HG03565 (cell line): ENCODE data around the gene ELF1.
"Not testable (repeated sequence)": the region's sequence is repeated elsewhere in the genome, so short reads cannot be mapped to it uniquely, and the experiment has no call there.

Experiments used
- ATAC-seq: cut with Tn5 transposase; IDR thresholded peaks from one replicate; pipeline ENCODE4 v1.9.1; 2021; ENCODE audit warnings: mild to moderate bottlenecking, moderate library complexity; ENCODE audit not compliant: unreplicated experiment

Gene ELF1

DNA sequence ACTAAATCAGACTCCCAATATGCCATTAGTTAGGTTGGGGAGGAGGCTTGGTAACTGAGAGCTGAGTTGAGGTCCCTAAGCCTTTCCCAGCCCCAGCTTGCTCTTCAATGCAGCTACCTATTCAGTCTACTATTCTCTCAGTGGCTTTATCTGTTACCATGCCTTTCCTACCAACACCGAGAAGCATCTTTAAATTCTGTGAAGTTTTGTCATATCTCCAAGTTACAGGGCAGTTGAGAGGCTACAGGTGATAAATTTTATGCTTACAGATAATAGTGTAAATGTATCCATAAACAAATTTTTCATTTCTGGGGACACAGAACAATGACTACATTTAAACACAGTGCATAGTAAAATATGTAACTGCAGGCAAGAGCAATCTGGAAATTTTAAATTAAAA is 110.6 kb downstream of the ELF1 start:
- no peak for ATAC-seq

DNA sequence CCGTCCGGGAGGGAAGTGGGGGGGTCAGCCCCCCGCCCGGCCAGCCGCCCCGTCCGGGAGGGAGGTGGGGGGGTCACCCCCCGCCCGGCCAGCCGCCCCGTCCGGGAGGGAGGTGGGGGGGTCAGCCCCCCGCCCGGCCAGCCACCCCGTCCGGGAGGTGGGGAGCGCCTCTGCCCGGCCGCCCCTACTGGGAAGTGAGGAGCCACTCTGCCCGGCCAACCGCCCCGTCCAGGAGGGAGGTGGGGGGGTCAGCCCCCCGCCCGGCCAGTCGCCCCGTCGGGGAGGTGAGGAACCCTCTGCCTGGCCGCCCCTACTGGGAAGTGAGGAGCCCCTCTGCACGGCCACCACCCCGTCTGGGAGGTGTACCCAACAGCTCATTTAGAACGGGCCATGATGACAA is 118.1 kb downstream of the ELF1 start:
- not testable (repeated sequence) for ATAC-seq

- not testable (repeated sequence) for ATAC-seq
Measured at GRCh38 chr13:40900568-40900967, 118.5 kb downstream of the ELF1 start.

GRCh38 chr13:40897053-40897452 is 122.1 kb downstream of the ELF1 start:
- ATAC-seq: no peak

- ATAC-seq: no peak
Measured at GRCh38 chr13:40895227-40896184, 123.6 kb downstream of the ELF1 start.

GRCh38 chr13:40893573-40893972 is 125.5 kb downstream of the ELF1 start:
- ATAC-seq: not testable (repeated sequence)

GRCh38 chr13:40886017-40886416 is 133.1 kb downstream of the ELF1 start:
- ATAC-seq: no peak

GRCh38 chr13:40884175-40884574 is 134.9 kb downstream of the ELF1 start:
- not testable (repeated sequence) for ATAC-seq
